ENCODE measurements around the gene TEX26.
"Not testable (repeated sequence)": the region's sequence is repeated elsewhere in the genome, so short reads cannot be mapped to it uniquely, and the experiment has no call there.

TEX26 gene

DNA sequence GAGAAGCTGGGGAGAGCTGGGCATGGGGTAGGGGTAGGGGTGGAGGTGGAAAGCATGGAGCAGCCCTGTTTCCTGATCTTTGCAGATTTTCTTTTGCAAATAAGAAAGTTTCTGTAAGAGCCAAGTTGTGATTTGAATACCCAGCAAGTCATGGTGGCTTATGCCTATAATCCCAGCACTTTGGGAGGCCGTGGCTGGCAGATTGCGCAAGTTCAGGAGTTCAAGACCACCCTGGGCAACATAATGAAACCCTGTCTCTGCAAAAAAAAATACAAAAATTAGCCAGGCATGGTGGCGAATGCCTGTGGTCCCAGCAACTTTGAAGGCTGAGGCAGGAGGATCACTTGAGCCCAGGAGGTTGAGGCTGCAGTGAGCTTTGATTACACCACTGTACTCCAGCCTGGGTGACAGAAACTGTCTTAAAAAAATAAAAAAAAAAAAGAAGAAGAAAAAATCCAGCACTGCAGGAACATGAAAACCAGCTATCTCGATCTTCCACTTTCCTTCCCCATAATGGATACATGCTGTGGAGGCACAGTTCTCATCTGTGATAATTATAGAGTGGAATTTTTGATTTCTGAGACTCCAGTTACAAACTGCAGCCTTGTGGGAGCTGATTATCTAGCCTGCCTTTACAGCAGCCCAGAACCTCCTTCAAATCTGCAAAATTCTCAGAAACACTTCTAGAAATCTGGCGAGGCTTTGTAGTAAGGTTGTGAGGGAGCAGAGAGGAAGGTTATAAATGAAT is 12.1 kb upstream of the TEX26 start:
- no peak for DNase-seq

DNA sequence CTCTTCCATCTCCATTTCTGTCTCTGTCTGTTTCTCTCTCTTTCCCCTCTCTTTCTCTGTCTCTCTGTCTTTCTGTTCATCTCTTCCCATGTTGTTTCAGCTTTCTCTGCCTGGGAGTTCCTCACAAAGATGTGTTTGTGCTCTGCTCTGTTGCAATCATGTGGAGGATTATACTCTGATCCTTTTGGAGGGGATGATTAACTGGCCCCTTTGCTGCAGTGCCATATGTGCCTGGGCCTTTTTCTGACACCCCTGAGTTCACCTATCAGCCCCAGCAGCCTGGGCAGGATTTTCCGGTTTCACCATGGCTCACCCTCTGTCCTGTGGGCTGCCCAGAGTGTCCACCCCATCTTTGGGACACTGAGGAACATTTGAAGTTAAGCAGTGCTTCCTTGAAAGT is 9.0 kb upstream of the TEX26 start:
- DNase-seq = no peak

DNA sequence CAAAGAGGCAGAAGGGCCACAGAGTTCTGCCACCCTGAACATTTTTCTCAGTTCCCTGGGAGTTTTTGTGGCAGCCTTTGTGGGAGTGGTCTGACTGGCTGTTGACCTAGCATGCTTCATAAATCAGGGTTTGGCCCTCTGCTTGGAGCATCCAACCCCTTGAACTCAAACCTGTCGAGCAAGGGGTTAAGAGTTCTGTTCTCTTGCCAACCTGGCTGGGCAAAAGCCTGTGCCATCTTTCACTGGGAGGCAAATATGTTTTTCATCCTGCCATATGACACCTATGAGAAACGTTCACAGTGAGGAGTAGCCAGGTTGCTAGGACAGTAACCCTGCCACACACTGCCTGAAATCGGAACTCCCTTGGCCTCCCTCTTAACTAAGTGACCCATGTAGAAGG is 7.7 kb upstream of the TEX26 start:
- DNase-seq = no peak

DNA sequence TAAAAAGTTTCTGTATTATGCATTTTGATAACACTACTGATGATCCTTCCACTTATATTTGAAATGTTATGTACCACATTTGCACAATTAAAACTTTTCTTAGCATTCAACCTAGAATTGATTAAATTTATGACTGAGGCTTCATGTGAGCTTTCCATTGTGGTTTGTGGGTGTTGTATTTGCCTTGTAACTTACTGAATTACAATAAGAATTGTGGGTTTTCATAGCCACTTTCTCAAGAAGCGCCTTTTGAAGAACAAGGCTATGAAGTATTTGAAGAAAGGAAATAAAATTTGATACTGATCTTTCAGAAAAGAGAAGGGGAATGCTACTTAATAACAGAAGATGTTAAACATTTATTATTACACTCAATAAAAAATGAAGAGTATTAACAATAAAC is 7.0 kb upstream of the TEX26 start:
- no peak for DNase-seq

DNA sequence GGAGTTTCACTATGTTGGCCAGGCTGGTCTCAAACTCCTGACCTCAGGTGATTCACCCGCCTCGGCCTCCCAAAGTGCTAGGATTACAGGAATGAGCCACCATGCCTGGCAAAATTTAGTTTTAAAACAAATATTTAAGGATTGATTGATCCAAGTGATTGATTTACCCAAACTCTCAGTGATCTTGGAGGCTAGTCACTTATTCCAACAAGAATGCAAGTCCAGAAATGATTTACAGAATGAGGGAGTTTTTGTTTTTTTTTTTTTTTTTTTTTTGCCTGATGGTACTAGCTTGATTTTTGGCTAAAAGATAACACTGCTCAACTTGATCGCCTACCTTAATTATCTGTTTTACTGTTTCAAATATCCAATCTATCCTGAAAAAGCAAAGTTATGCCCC is 5.7 kb upstream of the TEX26 start:
- no peak for DNase-seq

DNA sequence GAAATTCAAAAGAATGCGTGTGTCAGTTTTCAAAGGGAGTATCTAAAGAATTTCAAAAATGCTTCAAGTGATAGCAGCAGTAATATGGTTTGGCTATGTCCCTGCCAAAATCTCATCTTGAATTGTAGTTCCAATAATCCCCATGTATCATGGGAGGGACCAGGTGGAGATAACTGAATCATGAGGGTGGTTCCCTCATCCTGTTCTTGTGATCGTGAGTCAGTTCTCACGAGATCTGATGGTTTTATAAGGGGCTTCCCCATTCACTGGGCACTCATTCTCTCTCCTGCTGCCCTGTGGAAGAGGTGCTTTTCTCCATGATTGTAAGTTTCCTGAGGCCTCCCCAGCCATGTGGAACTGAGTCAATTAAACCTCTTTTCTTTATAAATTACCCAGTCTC is 5.3 kb upstream of the TEX26 start:
- DNase-seq = not testable (repeated sequence)

DNA sequence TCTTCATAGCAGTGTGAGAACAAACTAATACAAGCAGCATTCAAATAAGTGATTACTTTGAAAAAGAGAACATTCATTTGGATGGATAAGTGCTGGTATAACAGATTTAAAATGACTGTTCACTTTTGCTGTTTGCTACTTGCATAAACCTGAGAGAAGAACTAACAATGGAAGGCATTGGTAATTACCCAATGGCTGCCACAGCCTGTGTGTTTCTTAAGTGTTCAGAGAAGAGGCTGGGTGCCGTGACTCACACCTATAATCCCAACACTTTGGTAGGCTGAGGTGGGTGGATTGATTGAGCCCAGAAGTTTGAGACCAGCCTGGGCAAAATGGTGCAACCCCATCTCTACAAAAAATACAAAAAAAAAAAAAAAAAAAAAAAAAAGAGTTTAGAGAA is 4.9 kb upstream of the TEX26 start:
- DNase-seq = no peak

DNA sequence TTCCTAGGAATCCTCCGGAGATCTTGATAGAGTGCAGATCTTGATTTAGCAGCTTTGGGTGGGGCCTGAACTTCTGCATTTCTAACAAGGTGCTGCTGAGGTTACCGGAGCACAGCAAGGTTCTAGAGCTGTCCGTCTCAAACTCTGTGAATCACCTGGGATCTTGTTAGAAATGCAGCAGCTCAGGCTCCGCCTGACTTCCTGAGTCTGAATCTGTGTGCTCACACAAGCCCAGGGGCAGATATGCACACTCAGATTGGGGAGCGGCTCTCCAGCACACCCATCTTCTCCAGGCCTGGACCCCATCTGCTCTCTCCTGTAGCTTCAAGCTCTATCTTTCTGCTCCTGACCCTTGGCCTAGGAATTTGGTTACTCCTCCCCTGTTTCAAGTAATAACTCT is 3.5 kb upstream of the TEX26 start:
- no peak for DNase-seq

DNA sequence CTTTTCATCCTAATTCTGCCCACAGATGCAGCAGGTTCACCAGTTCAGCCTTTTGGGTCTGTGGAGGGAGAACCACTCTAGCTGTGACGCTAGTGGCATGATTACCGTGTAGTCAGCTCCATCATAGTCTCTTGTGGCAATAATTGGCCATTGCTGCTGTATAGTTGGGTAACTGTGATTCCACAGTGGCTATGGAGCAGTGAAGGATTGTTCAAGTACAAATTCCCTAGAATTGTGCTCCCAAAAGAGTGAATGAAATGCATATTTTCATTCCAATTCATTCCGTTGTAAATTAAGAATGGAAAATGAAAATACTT is 856 bp downstream of the TEX26 start:
- no peak for DNase-seq

DNA sequence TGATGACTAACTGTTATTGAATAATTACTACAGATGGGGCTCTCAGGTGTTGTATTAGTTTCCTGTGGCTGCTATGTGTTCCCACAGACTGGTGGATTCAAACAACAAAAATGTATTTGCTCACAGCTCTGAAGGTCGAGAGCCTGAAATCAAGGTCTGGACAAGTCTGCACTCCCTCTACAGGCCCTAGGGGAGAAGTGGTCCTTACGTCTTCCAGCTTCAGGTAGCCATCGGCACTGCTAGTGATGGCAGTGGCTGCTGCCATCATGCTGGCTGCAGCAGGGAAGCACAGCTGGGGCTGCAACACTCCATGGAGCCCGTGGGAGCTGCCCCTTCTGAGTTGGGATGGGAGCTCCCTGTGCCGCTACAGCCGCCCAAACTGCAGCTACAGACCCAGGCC is 1.9 kb downstream of the TEX26 start:
- no peak for DNase-seq

DNA sequence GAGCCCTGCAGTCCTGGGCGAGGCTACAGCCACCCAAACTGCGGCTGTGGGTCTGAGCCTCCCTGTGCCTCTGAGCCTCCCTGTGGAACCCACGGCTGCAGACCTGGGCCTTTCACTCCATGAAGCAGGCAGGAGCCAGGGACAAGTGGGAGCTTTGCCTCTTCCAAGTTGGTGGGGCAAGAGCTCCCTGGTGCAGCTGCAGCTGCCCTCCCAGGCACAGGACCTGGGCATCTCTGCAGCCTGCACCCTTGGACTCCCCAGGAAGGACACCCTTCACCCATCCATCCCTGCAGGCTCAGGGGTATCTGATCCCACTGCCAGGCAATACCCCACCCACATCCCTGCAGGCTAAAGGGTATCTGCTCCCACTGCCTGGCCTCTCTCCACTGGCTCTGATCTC is 2.3 kb downstream of the TEX26 start:
- DNase-seq = no peak

DNA sequence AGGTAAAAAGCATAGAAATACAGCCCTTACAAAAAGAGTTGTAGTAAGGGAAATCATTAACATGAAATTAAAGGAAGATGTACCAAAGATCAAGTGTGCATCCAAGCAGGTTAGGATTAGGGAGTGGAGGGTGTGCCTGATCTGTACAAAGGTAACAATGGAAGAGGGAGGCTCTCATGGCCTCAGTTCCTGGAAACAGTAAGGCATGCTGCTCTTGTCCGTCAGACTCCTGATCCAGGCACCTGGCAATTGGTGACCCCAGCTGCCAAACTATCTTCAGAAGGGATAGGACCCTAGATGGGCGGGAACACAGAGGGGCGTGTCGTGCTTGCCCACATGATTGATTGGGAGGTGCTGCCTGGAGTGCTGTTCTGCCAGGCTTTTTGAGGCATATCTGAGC is 4.5 kb downstream of the TEX26 start:
- no peak for DNase-seq

DNA sequence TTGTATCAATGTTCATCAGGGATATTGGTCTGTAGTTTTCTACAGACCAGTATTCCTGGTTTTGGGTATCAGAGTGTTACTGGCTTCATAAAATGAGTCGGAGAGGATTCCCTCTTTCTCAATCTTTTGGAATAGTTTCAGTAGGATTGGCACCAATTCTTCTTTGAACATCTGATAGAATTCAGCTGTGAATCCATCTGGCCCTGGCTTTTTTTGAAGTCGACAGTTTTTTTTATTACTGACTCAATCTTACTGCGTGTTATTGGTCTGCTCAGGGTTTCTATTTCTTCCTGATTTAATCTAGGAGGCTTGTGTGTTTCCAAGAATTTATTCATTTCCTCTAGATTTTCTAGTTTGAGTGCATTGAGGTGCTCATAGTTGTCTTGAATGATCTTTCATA is 11.4 kb downstream of the TEX26 start:
- DNase-seq = no peak

DNA sequence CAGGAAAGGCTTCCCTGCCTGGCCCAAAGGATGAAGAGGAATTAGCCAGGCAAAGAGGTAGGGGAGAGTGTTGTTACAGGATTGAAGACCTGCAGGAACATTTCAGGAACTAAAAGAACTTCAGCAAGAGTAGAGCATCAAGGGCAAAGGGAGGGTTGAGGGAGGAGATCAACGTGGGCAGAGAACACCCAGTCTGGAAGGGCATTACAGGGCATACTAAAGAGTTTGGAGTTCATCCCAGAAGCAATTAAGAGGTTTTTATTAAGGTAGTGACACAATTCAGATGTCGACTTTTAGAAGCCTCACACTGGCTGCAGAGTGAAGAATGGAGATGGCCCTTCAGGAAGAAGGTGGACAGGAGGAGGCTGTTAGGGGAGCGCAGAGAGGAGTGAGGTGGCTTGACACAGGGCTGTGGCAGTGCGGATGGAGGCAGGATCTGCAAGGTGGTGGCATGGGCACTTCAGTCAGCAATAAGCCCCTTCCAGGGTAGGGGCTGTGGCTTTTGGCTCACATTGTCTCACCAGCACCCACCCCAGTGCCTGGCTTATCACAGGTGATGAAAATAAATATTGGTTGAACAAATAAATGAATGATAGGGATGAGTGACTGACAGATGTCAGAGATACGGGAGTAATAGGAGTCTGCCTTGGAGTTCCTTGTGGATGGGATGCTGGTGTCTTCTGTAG is 24.9 kb downstream of the TEX26 start:
- DNase-seq = no peak

DNA sequence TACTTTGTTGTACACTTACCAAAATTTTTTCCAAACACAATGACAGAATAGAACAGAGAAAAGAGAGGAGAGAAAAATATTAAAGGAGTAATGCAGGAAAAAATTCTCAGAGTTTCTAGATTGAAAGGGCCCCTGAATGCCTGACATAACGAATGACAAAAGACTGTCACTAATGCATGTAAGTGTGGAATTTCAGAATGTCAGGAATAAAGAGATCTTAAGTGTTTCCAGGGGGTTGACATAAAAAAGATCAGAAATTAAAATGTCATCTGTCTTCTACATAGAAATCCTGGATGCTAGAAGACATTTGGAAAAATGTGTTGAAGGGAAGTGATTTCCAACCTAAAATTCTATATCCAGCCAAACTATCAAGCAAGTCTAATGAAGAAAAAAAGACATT is 27.2 kb downstream of the TEX26 start:
- DNase-seq = no peak

DNA sequence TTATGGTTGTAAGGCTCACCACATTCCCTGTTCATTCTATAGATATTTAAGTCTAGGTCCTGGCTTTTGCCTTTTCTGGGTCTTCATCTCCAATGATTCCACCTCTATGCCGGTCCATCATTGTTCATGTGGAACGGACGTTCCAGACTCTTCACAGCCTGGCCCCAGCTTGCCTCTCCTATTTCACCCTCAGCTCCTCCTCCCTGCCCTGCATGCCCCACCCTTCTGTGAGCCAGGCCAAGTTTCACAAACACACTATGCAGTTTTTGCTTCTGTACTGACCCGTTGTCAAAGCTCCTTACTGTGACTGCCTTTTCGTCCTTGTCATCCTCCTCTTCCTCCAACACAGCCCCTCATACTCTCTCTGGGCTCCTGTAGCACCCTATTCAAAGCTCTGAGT is 31.3 kb downstream of the TEX26 start:
- no peak for DNase-seq

DNA sequence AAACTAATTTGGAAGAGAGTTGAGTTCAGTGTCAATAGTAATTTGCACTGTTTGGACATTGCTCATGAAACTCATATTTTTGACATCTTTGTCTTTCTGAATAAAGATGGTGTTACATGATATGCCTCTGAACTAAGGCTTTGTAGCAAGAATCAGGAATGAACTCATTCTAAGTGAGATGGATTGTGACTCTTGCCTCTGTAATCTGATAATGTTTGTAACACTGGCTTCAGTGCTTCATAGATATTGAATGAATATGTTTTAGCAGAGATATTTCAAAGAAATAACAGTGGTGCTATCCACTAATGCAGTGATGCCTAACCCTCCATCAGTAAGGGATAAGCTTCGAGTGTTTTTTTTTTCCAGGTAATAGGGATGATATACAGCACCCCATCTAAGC is 32.9 kb downstream of the TEX26 start:
- DNase-seq = no peak

DNA sequence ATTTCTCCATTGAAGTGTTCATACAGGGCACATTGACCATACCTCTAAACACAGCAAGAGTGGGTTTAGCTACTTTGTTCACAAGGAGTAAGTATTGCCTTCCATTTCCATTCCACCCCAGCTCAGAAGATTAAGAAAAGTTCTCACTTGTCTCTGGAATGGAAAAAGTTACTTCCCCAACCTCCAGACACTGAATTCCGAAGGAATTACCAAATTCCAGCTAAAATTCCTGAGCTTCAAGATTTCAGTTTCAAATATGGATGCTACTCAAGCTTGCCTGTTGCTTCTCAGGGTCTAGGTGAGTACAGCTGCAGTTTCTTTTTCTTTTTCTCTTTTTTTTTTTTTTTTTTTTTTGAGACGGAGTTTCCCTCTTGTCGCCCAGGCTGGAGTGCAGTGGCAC is 33.6 kb downstream of the TEX26 start:
- DNase-seq = no peak

DNA sequence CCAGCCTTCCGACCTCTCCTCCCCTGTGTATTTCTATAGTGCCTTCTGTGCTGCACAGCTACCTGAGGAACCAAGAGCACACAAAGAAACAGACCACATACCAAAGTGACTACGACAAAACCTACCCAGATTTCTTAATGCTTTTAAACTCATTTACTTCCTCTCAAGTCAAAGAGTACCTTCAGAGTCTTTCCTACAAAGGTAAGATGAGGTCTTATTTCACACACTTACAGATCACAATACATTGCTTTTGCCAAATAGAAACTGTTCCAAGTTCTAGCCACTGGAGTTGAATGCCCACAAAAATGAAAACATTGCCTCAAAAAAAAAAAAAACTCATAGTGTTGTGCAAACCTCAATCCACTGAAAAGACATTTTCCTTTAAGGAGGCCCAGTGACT is 36.4 kb downstream of the TEX26 start:
- no peak for DNase-seq

DNA sequence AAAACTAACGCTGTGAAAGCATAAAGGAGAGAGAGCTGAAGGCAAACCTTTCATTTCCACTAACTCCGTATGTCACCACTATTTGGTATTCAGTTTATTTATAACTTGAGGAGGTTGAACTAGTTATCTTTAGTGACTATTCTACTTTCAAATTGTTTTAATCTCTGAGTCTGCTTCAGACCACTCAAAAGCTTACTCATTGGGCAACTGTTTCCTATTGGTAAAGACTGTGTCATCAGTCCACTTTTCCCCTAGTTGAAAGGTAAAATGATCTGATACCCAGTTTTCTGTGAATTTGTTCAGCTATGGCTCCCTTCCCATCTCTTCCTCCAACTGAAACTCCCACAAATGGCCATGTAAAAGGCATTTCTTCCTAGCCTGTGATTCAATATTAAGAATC is 39.1 kb downstream of the TEX26 start:
- DNase-seq = no peak

DNA sequence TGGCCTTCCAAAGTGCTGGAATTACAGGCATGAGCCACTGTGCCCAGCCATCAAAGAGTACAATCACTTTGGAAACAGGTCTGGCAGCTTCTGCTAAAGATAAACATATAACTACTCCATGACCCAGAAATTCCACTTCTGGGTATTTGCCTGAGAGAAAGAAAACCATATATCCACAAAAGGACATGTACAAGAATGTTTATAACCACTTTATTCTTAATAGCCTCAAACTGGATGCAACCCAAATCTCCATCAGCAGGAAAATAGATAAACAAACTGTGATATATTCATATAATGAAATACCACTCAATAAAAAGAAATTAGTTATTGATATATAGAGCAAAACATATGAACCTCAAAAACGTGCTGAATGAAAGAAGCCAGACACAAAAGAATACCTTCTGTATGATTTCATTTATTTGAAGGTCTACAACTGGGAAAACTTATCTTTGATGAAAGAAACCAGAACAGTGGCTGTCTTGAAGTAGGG is 40.5 kb downstream of the TEX26 start:
- no peak for DNase-seq

DNA sequence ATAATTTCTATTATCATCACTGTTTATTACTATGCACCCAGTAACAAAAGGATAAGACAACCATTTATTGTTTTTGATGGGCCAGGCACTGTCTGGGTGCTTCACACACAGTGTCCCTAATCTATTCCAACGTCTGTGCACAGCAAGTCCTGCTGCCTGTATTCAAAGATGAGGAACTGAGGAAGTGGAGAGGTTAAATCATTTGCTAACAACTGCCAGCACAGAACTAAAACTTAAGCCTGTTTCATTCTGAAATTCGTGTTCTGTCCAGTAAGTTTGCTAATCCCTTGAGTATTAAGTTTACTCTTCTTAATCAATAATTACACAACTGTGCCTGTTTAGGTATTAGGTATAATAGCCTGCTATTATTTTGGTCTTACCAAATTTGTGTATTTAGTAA is 41.9 kb downstream of the TEX26 start:
- DNase-seq = no peak

DNA sequence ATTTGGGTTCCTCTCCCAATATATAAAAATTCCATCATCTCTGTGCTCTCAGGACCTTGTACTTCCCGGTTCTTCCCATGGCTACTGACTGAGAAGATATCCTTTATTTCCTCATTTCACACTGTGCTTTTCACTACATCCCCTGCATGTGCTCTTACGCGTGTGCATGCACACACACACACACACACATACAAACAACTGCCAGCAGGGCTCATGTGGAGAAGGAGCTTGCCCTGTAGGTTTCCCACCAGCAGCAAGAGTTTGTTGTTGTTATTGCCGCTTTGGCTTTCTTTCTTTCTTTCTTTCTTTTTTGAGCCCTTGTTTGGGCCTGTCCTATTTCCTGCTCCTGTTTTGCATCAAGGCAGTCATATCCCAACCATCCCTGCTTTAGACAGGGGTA is 43.6 kb downstream of the TEX26 start:
- DNase-seq = no peak

DNA sequence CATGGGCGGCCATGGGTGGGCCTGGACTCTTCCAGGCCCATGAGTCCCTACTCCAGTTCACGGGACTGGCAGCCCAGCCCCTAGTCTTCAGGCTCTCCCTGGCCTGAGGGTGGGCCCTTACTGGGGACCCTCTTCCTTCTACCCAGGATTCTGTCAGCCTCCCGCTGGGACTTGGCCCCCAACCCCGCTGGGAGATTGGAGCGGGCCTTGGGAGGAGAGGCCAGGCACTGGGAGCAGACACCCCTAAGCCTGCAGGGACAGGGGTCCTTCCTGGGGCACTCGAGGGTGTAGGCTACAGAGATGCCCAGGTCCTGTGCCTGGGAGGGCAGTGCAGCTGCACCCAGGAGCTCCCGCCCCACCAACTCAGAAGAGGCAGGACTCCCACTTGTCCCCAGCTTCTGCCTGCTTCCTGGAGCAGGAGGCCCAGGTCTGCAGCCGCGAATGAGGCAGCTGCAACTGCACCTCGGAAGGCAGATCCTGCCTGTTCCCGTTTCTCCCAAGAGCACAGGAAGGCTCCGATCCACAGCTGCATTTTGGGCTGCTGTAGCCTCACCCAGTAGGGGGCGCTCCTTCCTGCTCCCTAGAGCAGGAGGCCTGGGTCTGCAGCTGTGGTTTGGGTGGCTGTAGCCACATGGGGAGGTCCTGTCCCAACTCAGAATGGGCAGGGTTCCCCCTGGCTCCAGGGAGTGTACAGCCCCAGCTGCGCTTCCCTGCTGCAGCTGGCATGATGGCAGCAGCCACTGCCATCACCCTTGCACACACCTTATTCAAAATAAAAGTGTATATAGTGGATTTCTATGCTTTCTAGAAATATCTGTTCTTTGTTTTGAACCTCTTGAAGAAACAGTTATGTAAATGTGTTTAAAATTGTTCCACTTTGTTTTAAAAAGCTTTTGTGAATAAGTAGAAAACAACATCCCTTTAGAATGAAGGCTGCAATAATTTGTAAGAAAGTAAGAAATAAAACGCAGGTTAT is 46.8 kb downstream of the TEX26 start:
- peak; percentile 82 for DNase-seq

Measured in activated CD8-positive, alpha-beta memory T cell treated with anti-CD3 and anti-CD28 coated beads, Interleukin-2, amount 50 U/mL, for 48 hours (primary cell).